ENCODE results near the gene HSPA1L.
A peak's percentile ranks its signal among the peaks of the same experiment; 100 is the strongest.

Gene HSPA1L

GRCh38 chr6:31837369-31838113 lies 22.5 kb upstream of the HSPA1L start:
- no peak overlapping the region for H3K27ac ChIP-seq

DNA sequence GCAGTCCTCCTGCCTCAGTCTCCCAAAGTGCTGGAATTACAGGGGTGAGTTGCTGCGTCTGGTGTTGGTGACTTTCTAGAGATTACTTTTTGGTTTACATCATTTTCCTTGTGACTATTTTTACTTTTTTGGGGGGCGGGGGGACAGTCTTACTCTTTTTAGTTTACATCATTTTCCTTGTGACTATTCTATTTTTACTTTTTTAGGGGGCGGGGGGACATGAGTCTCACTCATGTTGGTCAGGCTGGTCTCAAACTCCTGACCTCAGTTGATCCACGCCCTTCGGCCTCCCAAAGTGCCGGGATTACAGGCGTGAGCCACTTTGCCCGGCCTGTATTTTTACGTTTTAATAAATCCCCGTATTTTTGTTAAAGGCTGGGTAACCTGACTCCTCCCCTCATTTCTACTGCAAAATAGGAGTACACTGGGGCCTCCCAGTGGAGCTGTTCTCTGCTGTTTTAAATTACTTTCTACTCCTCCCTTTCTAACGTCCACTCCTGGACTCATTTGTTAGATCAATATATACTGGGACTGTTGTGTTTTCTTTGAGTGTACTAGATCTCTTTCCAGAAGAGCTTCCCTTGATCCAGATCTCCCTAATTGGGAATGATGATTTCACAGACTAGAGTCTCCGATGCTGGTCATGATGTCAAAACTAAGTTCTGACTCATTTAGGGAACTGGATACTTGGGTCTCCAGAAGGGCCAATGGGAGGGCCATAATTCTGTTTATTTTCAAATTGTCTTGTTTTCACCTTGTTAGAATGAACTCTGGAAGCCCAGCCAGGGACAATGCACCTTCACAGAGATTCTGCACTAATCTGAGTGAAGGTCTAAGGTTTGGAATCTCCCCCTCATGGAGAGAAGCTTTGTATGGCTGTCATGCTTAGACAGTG lies 21.6 kb upstream of the HSPA1L start:
- Histone ChIP-seq H3K36me3 (peaks cover 69% of the 10 kb centered on the region), H3K27me3 (ENCODE audit: insufficient read depth, low read depth, severe bottlenecking) (no peaks in the 10 kb centered on the region), H3K4me3 (ENCODE audit: low read depth, low read length) (peak overlapping the region; percentile 93), H3K27ac (peak overlapping the region; percentile 98), H3K9me3 (ENCODE audit: severe bottlenecking) (peaks cover 2% of the 10 kb centered on the region)
- no peak for TF ChIP-seq CTCF (IDR thresholded peaks at IDR 0.05; ENCODE audit: low read depth, low read length)
- DNase-seq, result no peak

More at GRCh38 chr6:31837369-31838113, 22.5 kb upstream of the HSPA1L start:
- H3K27me3 ChIP-seq (ENCODE audit: insufficient read depth, low read depth, severe bottlenecking), result no peaks in the 10 kb centered on the region
- H3K9me3 ChIP-seq (ENCODE audit: severe bottlenecking), result peaks cover 2% of the 10 kb centered on the region
- H3K36me3 ChIP-seq, result peaks cover 76% of the 10 kb centered on the region
- DNase-seq, result no peak
- peak overlapping the region; percentile 2; the same call in 1 of the 2 replicates for H3K4me3 ChIP-seq (ENCODE audit: low read depth, low read length)
- no peak for TF ChIP-seq CTCF (IDR thresholded peaks at IDR 0.05; ENCODE audit: low read depth, low read length)

- Histone ChIP-seq H3K4me3 (ENCODE audit: low read depth, low read length) (peak overlapping the region; percentile 93), H3K9me3 (ENCODE audit: severe bottlenecking) (peaks cover 2% of the 10 kb centered on the region), H3K36me3 (peaks cover 62% of the 10 kb centered on the region), H3K27ac (peak overlapping the region; percentile 98), H3K27me3 (ENCODE audit: insufficient read depth, low read depth, severe bottlenecking) (no peaks in the 10 kb centered on the region)
- no peak for DNase-seq
- TF ChIP-seq CTCF (IDR thresholded peaks at IDR 0.05; ENCODE audit: low read depth, low read length), result no peak
Observed at GRCh38 chr6:31836047-31836473, 21.0 kb upstream of the HSPA1L start.

DNA sequence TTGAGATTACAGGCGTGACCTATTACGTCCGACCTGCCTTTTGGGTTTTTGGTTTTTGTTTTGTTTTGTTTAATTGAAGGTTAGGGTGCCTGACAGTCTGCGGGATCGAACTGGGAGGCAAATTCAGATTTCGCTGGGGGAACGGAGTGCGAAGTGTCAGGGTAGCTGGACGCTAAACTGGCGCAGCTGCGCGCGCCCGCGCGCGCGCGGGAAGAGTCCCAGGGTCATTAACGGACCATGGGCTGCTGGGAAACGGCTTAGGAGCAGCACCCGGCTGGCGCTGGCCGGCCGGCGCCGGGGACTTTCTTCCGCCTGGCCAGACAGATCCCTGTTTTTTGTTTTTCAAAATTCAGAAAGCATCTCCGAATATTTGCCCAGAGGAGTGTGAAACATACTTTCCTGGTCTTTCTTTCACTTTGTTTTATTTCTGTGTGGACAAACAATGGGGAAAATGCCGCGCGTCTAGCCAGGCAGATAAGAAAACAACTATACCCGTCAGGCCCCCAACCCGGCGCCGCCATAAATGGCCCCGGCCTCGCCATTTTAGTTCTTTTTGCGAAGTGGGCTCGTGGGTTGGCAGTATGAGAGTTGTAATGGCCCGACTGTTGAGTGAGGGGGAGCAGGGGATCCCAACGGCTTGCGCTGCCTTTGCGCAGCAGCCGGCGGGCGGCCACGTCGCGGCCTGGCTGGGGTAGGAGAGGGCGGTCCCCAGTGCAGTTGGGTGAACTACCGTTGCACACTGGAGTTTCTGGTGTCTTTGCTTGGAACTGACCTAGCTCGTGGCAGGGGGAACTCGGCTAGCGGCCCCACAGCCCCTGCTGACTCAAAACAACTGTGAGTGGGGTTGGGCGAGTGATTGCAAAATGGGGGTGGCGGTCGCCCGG lies 19.5 kb upstream of the HSPA1L start:
- TF ChIP-seq CTCF (IDR thresholded peaks at IDR 0.05; ENCODE audit: low read depth, low read length), result no peak
- Histone ChIP-seq H3K27me3 (ENCODE audit: insufficient read depth, low read depth, severe bottlenecking) (no peaks in the 10 kb centered on the region), H3K36me3 (peaks cover 48% of the 10 kb centered on the region), H3K4me3 (ENCODE audit: low read depth, low read length) (peak overlapping the region; percentile 93), H3K9me3 (ENCODE audit: severe bottlenecking) (peaks cover 2% of the 10 kb centered on the region), H3K27ac (peak overlapping the region; percentile 98)
- peak; percentile 98 for DNase-seq

DNA sequence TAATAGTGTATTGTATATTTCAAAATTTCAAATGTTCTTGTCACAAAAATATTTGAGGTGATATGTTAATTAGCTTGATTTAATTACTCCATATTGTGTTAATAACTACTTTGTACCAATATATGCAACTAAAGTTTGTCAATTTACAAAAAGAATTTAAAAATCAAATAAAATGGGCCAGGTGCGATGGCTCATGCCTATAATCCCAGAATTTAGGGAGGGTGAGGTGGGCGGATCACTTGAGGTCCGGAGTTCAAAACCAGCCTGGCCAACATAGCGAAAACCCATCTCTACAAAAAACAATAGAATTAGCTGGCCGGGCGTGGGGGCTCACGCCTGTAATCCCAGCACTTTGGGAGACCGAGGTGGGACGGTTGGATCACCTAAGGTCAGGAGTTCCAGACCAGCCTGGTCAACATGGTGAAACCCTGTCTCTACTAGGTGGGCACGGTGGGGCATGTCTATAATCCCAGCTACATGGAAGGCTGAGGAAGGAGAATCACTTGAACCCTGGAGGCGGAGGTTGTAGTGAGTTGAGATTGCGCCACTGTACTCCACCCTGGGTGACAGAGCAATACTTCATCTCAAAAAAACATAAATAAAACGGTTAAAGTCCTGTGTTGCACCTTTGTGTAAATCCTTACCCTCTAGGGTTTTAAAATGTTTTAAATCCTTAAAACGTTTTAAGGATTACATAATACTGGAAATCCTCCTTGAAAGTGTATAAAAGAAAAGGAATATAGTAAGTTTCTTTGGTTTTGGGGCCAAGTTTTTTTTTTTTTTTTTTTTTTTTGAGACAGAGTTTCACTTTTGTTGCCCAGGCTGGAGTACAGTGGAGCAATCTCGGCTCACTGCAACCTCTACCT lies 16.5 kb upstream of the HSPA1L start:
- H3K27me3 ChIP-seq (ENCODE audit: insufficient read depth, low read depth, severe bottlenecking), result no peaks in the 10 kb centered on the region
- peaks cover 11% of the 10 kb centered on the region for H3K9me3 ChIP-seq (ENCODE audit: severe bottlenecking)
- H3K4me3 ChIP-seq (ENCODE audit: low read depth, low read length), result no peak overlapping the region
- no peak for TF ChIP-seq CTCF (IDR thresholded peaks at IDR 0.05; ENCODE audit: low read depth, low read length)
- H3K36me3 ChIP-seq, result peaks cover 18% of the 10 kb centered on the region
- DNase-seq, result no peak
- no peak overlapping the region for H3K27ac ChIP-seq
